NOMO-1 (cell line): ENCODE results near the gene SENP3.

Source experiments
- DNase-seq, 2 experiments: peaks; one replicate each; lab custom pipeline; 2025; ENCODE audit not compliant: unreplicated experiment in 2 of 2; lab: John Stamatoyannopoulos, UW

Gene SENP3

DNA sequence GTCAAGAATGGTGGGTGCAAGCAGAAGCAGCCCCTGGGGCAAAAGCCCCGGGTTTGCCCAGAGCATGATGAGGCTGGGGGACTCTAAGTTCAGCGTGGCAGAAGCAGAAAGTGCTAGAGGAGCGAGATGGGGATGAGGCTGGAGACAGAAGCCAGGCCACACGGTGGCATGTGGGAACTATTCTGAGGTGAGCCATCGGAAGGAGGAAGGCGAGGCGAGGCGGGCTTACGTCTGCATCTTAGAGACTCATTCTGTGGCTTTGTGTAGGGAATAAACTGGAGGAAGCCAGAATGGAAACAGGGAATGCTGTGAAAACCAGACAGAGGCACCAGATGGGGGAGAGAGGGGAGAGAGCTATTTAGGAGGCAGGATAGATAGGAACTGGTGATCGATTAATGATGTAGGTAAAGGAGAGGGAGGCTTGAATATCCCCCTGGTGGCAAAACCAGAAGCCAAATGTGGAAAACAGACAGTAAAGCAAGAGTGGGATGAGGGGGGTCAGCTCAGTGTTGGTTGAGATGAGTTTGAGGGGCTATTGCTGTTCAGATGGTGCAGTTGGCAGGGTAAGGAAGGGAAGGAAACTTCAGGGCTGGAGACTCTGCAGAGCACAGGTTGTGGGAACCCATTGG is 6.3 kb upstream of the SENP3 start:
- DNase-seq, result no peak

DNA sequence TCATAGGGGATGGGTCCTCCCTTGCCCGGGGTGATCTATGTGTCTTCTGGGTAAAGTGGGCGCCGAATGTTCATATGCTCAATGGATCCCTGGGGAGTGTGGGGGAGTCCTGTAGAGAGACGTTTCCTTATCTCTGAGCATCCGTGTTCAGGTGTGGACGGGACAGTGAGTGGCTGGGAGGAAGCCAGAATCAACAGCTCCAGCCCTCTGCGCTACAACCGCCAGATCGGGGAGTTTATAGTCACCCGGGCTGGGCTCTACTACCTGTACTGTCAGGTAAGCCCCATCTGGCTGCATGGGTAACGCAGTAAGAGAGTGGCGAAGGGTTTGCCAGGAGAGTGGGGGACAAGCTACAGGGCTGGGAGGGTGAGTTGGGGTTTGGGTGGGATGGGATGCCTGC is 5.1 kb upstream of the SENP3 start:
- no peak for DNase-seq

- no peak for DNase-seq
These were observed 4.5 kb upstream of the SENP3 start for GRCh38 chr17:7557147-7557764.

DNA sequence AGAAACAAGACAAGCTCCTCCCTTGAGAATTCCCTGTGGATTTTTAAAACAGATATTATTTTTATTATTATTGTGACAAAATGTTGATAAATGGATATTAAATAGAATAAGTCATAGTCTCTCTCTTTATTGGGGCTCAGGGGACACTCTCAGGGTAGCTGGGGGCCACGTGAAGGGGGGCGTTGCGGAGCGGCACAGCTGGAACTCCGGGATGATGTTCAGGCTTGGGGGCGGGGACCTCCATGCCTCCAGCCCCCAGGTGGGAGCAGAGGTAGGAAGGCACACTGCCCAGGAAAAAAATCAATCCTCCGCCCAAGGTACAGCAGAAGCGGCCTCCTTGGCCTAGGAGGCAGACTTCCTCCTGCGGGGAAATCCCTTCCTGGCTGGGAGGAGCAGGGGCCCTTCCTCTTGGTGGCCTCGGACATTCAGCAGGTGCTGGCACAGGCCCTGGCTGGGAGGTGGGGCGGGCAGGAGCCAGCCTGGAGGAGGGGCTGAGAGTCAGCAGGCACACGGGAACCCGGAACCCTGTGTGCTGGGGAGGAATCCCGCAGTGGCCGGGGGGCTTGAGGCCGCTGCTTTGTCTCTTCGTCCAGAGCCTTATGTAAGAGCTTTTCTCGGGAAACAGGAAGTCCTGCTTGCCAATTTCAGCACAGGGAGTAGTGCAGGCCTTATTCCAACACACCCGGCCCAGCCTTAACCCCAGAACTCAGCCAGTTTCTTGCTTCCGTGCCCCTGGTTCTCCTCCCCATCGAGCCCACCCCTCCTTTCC is 3.8 kb upstream of the SENP3 start:
- peak; percentile 78 to 92 for DNase-seq

- peak; percentile 61 to 86 for DNase-seq
These were observed 3.0 kb upstream of the SENP3 start, which contains the start of gene TNFSF13 for GRCh38 chr17:7558544-7559319. TNFSF13 (plus strand) TSS chr17:7558750; CDS start chr17:7559040, 290 bp downstream.

GRCh38 chr17:7559320-7560171 is 2.2 kb upstream of the SENP3 start:
- no peak for DNase-seq

- peak in 1 of 2 experiments; percentile 39 for DNase-seq
These were observed 1.3 kb upstream of the SENP3 start for GRCh38 chr17:7560172-7561027.

DNA sequence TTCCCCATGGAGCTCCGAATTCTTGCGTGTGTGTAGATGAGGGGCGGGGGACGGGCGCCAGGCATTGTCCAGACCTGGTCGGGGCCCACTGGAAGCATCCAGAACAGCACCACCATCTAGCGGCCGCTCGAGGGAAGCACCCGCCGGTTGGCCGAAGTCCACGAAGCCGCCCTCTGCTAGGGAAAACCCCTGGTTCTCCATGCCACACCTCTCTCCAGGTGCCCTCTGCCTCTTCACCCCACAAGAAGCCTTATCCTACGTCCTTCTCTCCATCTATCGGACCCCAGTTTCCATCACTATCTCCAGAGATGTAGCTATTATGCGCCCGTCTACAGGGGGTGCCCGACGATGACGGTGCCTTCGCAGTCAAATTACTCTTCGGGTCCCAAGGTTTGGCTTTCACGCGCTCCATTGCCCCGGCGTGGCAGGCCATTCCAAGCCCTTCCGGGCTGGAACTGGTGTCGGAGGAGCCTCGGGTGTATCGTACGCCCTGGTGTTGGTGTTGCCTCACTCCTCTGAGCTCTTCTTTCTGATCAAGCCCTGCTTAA is 617 bp upstream of the SENP3 start:
- peak; percentile 70 to 72 for DNase-seq

GRCh38 chr17:7562208-7562605 is 488 bp downstream of the SENP3 start:
- DNase-seq, result no peak

DNA sequence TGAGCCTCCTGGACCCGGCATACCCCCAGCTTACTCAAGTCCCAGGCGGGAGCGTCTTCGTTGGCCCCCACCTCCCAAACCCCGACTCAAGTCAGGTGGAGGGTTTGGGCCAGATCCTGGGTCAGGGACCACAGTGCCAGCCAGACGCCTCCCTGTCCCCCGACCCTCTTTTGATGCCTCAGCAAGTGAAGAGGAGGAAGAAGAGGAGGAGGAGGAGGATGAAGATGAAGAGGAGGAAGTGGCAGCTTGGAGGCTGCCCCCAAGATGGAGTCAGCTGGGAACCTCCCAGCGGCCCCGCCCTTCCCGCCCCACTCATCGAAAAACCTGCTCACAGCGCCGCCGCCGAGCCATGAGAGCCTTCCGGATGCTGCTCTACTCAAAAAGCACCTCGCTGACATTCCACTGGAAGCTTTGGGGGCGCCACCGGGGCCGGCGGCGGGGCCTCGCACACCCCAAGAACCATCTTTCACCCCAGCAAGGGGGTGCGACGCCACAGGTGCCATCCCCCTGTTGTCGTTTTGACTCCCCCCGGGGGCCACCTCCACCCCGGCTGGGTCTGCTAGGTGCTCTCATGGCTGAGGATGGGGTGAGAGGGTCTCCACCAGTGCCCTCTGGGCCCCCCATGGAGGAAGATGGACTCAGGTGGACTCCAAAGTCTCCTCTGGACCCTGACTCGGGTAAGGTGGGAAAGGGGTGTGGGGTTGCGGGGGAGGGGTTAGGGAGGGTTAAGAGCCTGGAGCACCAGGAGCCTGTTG is 1.6 kb downstream of the SENP3 start:
- no peak for DNase-seq

DNA sequence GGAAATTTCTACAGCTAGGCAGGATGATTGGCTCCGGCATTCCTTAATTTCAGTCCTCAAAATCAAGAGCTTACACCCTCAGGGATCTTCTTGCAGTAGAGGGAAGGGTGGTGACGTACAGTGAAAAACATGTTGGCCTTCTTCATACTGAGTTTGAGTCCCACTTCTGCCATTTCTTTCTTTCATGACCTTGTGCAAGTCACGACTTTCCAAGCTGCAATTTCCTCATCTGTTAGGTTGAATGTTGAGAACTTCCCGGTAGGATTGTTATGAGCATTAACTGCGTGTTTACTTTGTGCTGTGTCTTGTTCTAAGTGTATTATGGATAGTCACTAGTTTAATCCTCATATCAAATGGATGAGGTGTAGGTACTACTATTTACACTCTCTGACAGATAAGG is 7.9 kb downstream of the SENP3 start:
- no peak for DNase-seq

- no peak for DNase-seq
These were observed 8.6 kb downstream of the SENP3 start for GRCh38 chr17:7570351-7570750.

- no peak for DNase-seq
These were observed 10.5 kb downstream of the SENP3 start for GRCh38 chr17:7572338-7572587.

GRCh38 chr17:7572588-7573323 is 11.0 kb downstream of the SENP3 start:
- peak; percentile 99 for DNase-seq

DNA sequence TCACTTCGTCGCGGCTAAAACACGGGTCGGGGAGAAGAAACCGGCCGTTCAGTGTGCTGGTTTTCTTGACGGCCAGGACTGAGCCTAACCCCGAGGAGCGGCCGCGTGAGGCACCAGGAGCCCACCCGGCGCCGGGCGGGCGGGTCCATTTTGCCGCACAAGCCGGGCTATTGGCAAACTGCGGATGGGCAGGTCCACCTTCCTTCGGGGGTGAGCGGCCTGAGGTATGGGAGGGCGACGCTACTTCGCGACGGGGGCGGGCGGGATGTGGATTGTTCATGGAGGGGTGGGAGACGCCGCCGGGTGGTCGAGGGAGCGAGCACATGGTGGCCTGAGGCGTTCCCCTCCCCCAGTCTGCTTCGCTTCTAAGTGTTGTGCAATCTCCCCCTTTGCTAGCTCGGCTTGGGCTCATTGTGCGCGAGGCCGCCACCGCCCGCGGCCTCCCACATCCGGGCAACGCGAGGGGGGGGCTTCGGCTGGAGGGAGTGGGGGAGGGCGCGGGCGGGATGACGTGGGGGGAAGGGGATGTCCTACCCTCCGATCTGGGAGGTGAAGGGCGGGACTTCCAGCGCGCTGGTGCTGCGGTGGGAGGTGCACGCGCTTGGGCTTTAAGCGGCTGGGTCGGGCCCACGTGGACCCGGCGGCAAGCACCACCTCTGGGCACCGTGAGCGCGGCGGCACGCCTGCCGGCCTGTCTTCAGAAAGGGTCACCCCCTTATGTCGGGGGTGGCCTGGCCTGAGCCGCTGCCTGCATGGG is 11.8 kb downstream of the SENP3 start:
- DNase-seq, result peak; percentile 93

DNA sequence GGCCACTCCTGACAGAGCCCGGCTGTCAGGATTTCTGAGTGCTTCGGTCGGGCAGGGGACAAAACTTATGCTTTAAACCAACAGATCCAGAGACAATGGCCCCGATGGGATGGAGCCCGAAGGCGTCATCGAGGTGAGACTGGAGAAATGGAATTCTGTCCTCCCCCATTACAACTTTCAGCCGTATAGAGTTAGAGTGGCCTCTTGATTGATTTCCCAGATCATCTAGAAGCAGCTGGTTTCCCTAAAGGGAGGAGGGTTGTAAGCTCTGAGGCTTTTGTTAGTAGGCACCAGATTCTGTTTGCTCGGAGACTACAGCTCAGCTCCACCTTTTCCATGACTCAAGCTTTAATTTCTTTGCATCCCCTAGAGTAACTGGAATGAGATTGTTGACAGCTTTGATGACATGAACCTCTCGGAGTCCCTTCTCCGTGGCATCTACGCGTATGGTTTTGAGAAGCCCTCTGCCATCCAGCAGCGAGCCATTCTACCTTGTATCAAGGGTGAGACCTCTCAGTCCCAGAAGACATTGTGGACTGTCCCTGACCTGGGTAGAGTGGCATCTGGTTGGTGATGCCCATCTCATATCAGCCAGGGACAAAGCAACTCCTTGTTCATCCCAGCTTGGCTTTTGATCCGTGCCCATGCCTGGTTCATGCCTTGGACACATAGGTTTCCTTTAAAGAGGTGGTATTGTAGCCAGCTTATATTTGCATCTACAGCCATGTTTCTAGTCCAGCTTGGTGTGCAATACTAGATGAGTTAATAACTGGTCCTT is 12.6 kb downstream of the SENP3 start:
- peak in 1 of 2 experiments; percentile 10 for DNase-seq
